ENCODE results near the gene L3MBTL4. TPM values are rescaled to one million over a fixed set of nuclear protein-coding genes. Genes with fewer than 3 reads are reported as not detected.

L3MBTL4 gene
- total RNA-seq, 2 experiments from 2014 or later = not detected

GRCh38 chr18:6022845-6023244, 391.9 kb downstream of the L3MBTL4 start:
- DNase-seq (ENCODE audit: low spot score) = no peak
- ChIA-PET POLR2A (no interaction called here), CTCF (ENCODE audit: unreplicated experiment) (no interaction called here)
- no peaks in the 10 kb centered on the region for H4K20me1 ChIP-seq (ENCODE audit: insufficient read depth, low read length)
- H3K4me1 ChIP-seq (ENCODE audit: insufficient read depth, low read length, poor library complexity, severe bottlenecking) = no peaks in the 10 kb centered on the region
- H3K79me2 ChIP-seq (ENCODE audit: insufficient read depth, low read depth, low read length) = no peaks in the 10 kb centered on the region
- H3K9me3 ChIP-seq (ENCODE audit: low read length) = no peaks in the 10 kb centered on the region
- H3K27ac ChIP-seq (ENCODE audit: low read depth, low read length, poor library complexity, severe bottlenecking) = no peak overlapping the region
- TF ChIP-seq CTCF (conservative IDR thresholded peaks at IDR 0.05; ENCODE audit: low read length) = no peak
- intact Hi-C loops (cut with micrococcal nuclease; ENCODE audit: unreplicated experiment) = no loop called here
- no peaks in the 10 kb centered on the region for H3K9me2 ChIP-seq (ENCODE audit: insufficient read depth, low read length)
- no peak overlapping the region for H3K4me3 ChIP-seq (ENCODE audit: low read depth, low read length, poor library complexity, severe bottlenecking)
- H3K36me3 ChIP-seq (ENCODE audit: insufficient read depth, low read length) = no peaks in the 10 kb centered on the region
- no peak overlapping the region for H2AFZ ChIP-seq (ENCODE audit: low read length)
- no peak overlapping the region for H3K4me2 ChIP-seq (ENCODE audit: low read length)
- BruUV-seq (replicated peaks) = no TSS peak

GRCh38 chr18:6022074-6022444, 392.7 kb downstream of the L3MBTL4 start:
- TF ChIP-seq EZH2phosphoT487 (IDR thresholded peaks at IDR 0.05; ENCODE audit: borderline replicate concordance, low read depth, low read length) = no peak
- TF ChIP-seq CTCF (conservative IDR thresholded peaks at IDR 0.05; ENCODE audit: low read length) = no peak
- Histone ChIP-seq H3K4me1 (ENCODE audit: insufficient read depth, low read length, poor library complexity, severe bottlenecking) (no peaks in the 10 kb centered on the region), H3K4me3 (ENCODE audit: low read depth, low read length, poor library complexity, severe bottlenecking) (no peak overlapping the region), H3K36me3 (ENCODE audit: insufficient read depth, low read length) (no peaks in the 10 kb centered on the region), H3K27ac (ENCODE audit: low read depth, low read length, poor library complexity, severe bottlenecking) (no peak overlapping the region), H2AFZ (ENCODE audit: low read length) (no peak overlapping the region), H4K20me1 (ENCODE audit: insufficient read depth, low read length) (no peaks in the 10 kb centered on the region), H3K9me2 (ENCODE audit: insufficient read depth, low read length) (no peaks in the 10 kb centered on the region), H3K4me2 (ENCODE audit: low read length) (no peak overlapping the region), H3K9me3 (ENCODE audit: low read length) (no peaks in the 10 kb centered on the region), H3K79me2 (ENCODE audit: insufficient read depth, low read depth, low read length) (no peaks in the 10 kb centered on the region)
- CTCF ChIA-PET (ENCODE audit: unreplicated experiment) = no interaction called here
- no peak for DNase-seq (ENCODE audit: low spot score)
- BruUV-seq (replicated peaks) = no TSS peak
- POLR2A ChIA-PET = no interaction called here
- intact Hi-C loops (cut with micrococcal nuclease; ENCODE audit: unreplicated experiment) = no loop called here

GRCh38 chr18:6021306-6022073, 393.2 kb downstream of the L3MBTL4 start:
- no TSS peak for BruUV-seq (replicated peaks)
- Histone ChIP-seq H3K79me2 (ENCODE audit: insufficient read depth, low read depth, low read length) (no peaks in the 10 kb centered on the region), H3K36me3 (ENCODE audit: insufficient read depth, low read length) (no peaks in the 10 kb centered on the region), H2AFZ (ENCODE audit: low read length) (no peak overlapping the region), H3K9me3 (ENCODE audit: low read length) (no peaks in the 10 kb centered on the region), H3K4me3 (ENCODE audit: low read depth, low read length, poor library complexity, severe bottlenecking) (no peak overlapping the region), H3K4me1 (ENCODE audit: insufficient read depth, low read length, poor library complexity, severe bottlenecking) (no peaks in the 10 kb centered on the region), H3K27ac (ENCODE audit: low read depth, low read length, poor library complexity, severe bottlenecking) (no peak overlapping the region), H3K9me2 (ENCODE audit: insufficient read depth, low read length) (no peaks in the 10 kb centered on the region), H4K20me1 (ENCODE audit: insufficient read depth, low read length) (no peaks in the 10 kb centered on the region), H3K4me2 (ENCODE audit: low read length) (no peak overlapping the region)
- CTCF ChIA-PET (ENCODE audit: unreplicated experiment) = no interaction called here
- TF ChIP-seq EZH2phosphoT487 (IDR thresholded peaks at IDR 0.05; ENCODE audit: borderline replicate concordance, low read depth, low read length) (no peak), CTCF (conservative IDR thresholded peaks at IDR 0.05; ENCODE audit: low read length) (no peak)
- intact Hi-C loops (cut with micrococcal nuclease; ENCODE audit: unreplicated experiment) = no loop called here
- POLR2A ChIA-PET = no interaction called here
- no peak for DNase-seq (ENCODE audit: low spot score)
